PC-9 (cell line): Measurements from ENCODE around the gene GSPT1.

Source experiments
- CTCF ChIP-seq: fragments of 200-600 bp; sonication (generic); conservative IDR thresholded peaks from 2 replicates; pipeline ENCODE4 v1.6.1; 2017; ENCODE audit warnings: mixed run types, antibody characterized with exemption, mild to moderate bottlenecking, moderate library complexity
- EZH2 ChIP-seq: fragments of 200-600 bp; sonication (generic); IDR thresholded peaks from 2 replicates; pipeline ENCODE4 v1.8.0; 2017; ENCODE audit warnings: antibody characterized with exemption, low read depth

GRCh38 chr16:11956558-11956957 lies 40.8 kb upstream of the GSPT1 start:
- TF ChIP-seq CTCF (no peak), EZH2 (no peak)
